Activated CD4-positive, alpha-beta T cell treated with anti-CD3 and anti-CD28 coated beads, Interleukin-2, Interleukin-4, amounts not matched to agents 100 ng/mL and 50 ng/mL, durations not matched to agents 16 hours and 8 hours (primary cell): Measurements from ENCODE around the gene SLC12A1.
"Not testable (repeated sequence)": the region's sequence is repeated elsewhere in the genome, so short reads cannot be mapped to it uniquely, and the experiment has no call there.

Source experiments
- DNase-seq: peaks from one replicate; pipeline ENCODE4 v3.0.0-alpha.2; 2020; ENCODE audit warnings: low spot score

SLC12A1 gene

GRCh38 chr15:48309740-48310139, 103.6 kb downstream of the SLC12A1 start:
- no peak for DNase-seq

GRCh38 chr15:48313216-48313615, 107.1 kb downstream of the SLC12A1 start:
- no peak for DNase-seq

GRCh38 chr15:48315041-48315440, 108.9 kb downstream of the SLC12A1 start:
- no peak for DNase-seq

GRCh38 chr15:48317221-48317620, 111.1 kb downstream of the SLC12A1 start:
- no peak for DNase-seq

- no peak for DNase-seq
These were observed 112.0 kb downstream of the SLC12A1 start for GRCh38 chr15:48318131-48318530.

- no peak for DNase-seq
These were observed 117.2 kb downstream of the SLC12A1 start for GRCh38 chr15:48323294-48323693.

- no peak for DNase-seq
These were observed 118.8 kb downstream of the SLC12A1 start for GRCh38 chr15:48324949-48325348.

GRCh38 chr15:48325400-48325799, 119.3 kb downstream of the SLC12A1 start:
- DNase-seq, result no peak

- not testable (repeated sequence) for DNase-seq
These were observed 120.1 kb downstream of the SLC12A1 start for GRCh38 chr15:48326180-48326579.

GRCh38 chr15:48330105-48330785, 124.1 kb downstream of the SLC12A1 start:
- DNase-seq, result no peak

GRCh38 chr15:48330855-48331795, 125.0 kb downstream of the SLC12A1 start, which contains the start of gene DUT:
Gene DUT (plus strand): TSS chr15:48331429. CDS start chr15:48331516, 87 bp downstream.
- peak; percentile 83 for DNase-seq

- peak; percentile 80 for DNase-seq
These were observed 125.9 kb downstream of the SLC12A1 start for GRCh38 chr15:48331796-48332641.

GRCh38 chr15:48332642-48333034, 126.5 kb downstream of the SLC12A1 start:
- DNase-seq, result peak; percentile 22

GRCh38 chr15:48333540-48333939, 127.4 kb downstream of the SLC12A1 start:
- DNase-seq, result no peak

- no peak for DNase-seq
These were observed 128.2 kb downstream of the SLC12A1 start for GRCh38 chr15:48334260-48334659.

- DNase-seq, result no peak
These were observed 130.8 kb downstream of the SLC12A1 start for GRCh38 chr15:48336940-48337339.

GRCh38 chr15:48337607-48338006, 131.5 kb downstream of the SLC12A1 start:
- DNase-seq, result no peak

GRCh38 chr15:48340111-48340510, 134.0 kb downstream of the SLC12A1 start:
- DNase-seq, result no peak

GRCh38 chr15:48343865-48344264, 137.8 kb downstream of the SLC12A1 start:
- no peak for DNase-seq

- DNase-seq, result no peak
These were observed 139.4 kb downstream of the SLC12A1 start for GRCh38 chr15:48345516-48345915.

GRCh38 chr15:48352474-48353072, 146.5 kb downstream of the SLC12A1 start:
- DNase-seq, result peak; percentile 61
